ENCODE results near the gene CMSS1. TPM values are rescaled to one million over a fixed set of nuclear protein-coding genes. Genes with fewer than 3 reads are reported as not detected.

The CMSS1 gene
- total RNA-seq, 4 donors from 2014 or later: 23.2 to 89.5 (median 67.6) TPM

DNA sequence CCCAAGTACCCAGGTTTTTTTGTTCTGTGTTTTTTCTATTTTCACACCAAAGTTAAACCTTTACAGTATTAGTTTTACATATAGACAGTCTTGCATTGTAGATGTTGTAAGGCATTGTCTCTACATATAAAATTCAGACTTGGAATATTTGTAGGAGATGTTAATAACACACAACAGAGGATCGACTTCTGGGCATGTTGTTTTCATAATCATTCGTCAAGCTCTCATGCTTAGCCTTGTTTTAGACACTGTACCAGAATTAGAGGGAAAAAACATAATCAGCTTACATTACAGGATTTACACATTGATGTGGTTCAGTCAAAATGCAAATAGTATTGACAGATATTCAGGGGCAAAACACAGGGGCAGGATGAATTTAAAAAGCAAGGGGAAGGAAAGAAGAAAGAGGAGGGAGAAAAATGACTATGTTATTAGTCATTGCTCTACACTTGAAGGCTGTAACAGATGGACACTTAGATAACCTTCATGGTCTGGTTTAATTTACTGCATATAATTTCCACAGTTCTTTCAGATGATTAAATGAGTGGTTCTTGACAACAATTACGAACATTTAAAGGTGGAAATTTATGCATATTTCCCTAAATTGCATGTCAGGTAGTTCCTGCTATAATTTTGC is 7.5 kb downstream of the CMSS1 start:
- no peaks in the 10 kb centered on the region for H3K36me3 ChIP-seq
- DNase-seq (no peak), ATAC-seq (peak in 1 of 2 donors; percentile 57)
- peak overlapping the region in 3 of 4 donors; percentile 16 to 71 (median 58) for H3K27ac ChIP-seq
- TF ChIP-seq, protein P1, sequence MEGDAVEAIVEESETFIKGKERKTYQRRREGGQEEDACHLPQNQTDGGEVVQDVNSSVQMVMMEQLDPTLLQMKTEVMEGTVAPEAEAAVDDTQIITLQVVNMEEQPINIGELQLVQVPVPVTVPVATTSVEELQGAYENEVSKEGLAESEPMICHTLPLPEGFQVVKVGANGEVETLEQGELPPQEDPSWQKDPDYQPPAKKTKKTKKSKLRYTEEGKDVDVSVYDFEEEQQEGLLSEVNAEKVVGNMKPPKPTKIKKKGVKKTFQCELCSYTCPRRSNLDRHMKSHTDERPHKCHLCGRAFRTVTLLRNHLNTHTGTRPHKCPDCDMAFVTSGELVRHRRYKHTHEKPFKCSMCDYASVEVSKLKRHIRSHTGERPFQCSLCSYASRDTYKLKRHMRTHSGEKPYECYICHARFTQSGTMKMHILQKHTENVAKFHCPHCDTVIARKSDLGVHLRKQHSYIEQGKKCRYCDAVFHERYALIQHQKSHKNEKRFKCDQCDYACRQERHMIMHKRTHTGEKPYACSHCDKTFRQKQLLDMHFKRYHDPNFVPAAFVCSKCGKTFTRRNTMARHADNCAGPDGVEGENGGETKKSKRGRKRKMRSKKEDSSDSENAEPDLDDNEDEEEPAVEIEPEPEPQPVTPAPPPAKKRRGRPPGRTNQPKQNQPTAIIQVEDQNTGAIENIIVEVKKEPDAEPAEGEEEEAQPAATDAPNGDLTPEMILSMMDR (IDR thresholded peaks at IDR 0.05 in 4 of 5, conservative IDR thresholded peaks at IDR 0.05 in 1 of 5): no peak
- no peak for TF ChIP-seq POLR2A (IDR thresholded peaks at IDR 0.05)
- H3K27me3 ChIP-seq: no peaks in the 10 kb centered on the region
- intact Hi-C loops (cut with DNase I; ENCODE audit: low total_unique reads) (loop anchor here (10.0 kb wide), 1 partner anchor 670 kb away; the partner anchor contains the start of gene TMEM45A), in situ Hi-C loops (cut with MboI; ENCODE audit: low sequenced_read_pairs in 4 of 4) (loop anchor here in 3 of 4 donors (25.0 kb wide), 1 partner anchor 237 kb away; no protein-coding TSS in a partner anchor)
- no peak overlapping the region for H3K4me3 ChIP-seq
- no peaks in the 10 kb centered on the region for H3K9me3 ChIP-seq
- H3K4me1 ChIP-seq: peaks cover 13 to 33% of the 10 kb centered on the region in 2 donors

DNA sequence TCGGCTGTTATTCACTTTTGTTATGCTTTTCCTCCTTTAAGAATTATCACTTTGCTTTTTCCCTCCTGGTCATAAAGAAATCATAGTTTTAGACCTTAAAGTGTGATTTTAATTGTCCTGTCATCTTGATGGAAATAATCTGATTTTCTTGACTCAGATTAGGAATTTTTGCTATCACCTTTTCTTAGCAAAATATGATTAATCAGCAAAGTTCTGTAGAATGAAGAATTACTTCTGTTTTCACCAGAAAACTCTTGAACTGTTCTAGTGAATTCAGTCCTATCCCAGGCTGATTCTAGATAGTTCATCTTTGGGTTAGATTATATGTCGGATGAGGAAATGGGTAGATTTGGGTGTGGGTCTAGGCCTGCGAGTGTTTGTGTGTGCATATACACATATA is 12.2 kb downstream of the CMSS1 start:
- Histone ChIP-seq H3K4me1 (peaks cover 7 to 14% of the 10 kb centered on the region in 2 donors), H3K36me3 (no peaks in the 10 kb centered on the region), H3K9me3 (no peaks in the 10 kb centered on the region), H3K27ac (no peak overlapping the region), H3K27me3 (no peaks in the 10 kb centered on the region), H3K4me3 (no peak overlapping the region)
- no peak for TF ChIP-seq POLR2A (IDR thresholded peaks at IDR 0.05)
- TF ChIP-seq, protein P1 (IDR thresholded peaks at IDR 0.05 in 4 of 5, conservative IDR thresholded peaks at IDR 0.05 in 1 of 5): no peak
- no peak for DNase-seq
- in situ Hi-C loops (cut with MboI; ENCODE audit: low sequenced_read_pairs in 4 of 4): loop anchor here (5.0 to 25.0 kb wide), 6 partner anchors 232 to 765 kb away; no protein-coding TSS in a partner anchor
- ATAC-seq: no peak
- intact Hi-C loops (cut with DNase I; ENCODE audit: low total_unique reads): loop anchor here (10.0 kb wide), 1 partner anchor 665 kb away; the partner anchor contains the start of gene TMEM45A

DNA sequence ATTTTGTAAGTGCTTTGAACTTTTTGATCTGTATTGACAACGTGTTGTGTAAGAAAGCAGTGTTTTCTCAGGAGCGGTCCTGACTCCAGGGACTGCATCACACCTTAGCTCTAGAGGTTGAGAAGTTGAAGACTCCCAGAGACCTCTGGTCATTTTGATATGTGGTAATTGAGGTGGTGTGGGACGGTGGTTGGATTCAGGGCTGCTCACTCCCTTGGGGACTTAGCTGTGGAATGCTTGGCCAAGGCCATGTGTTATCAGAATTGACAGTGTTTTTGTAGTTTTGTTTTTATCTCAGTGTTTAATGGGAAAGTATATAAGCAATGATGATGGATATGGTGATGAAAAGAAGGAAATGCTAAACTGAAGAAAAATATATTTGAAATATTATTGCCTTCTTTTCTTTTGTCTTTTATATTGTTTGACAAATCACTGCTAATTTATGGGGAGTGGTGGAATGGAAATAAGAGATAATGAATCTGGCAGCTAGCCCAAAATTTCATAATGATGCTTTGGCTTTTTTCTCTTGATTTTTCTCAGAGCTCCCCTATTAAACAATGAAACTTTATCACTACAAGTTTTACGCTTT is 16.0 kb downstream of the CMSS1 start:
- H3K4me3 ChIP-seq: no peak overlapping the region
- peak overlapping the region; percentile 4 to 66 (median 48) for H3K27ac ChIP-seq
- peaks cover 7 to 12% of the 10 kb centered on the region in 2 donors for H3K4me1 ChIP-seq
- TF ChIP-seq POLR2A (IDR thresholded peaks at IDR 0.05): no peak
- TF ChIP-seq, protein P1 (IDR thresholded peaks at IDR 0.05 in 4 of 5, conservative IDR thresholded peaks at IDR 0.05 in 1 of 5): no peak
- H3K36me3 ChIP-seq: no peaks in the 10 kb centered on the region
- in situ Hi-C loops (cut with MboI; ENCODE audit: low sequenced_read_pairs in 4 of 4) (loop anchor here (5.0 to 25.0 kb wide), 6 partner anchors 229 to 761 kb away; no protein-coding TSS in a partner anchor), intact Hi-C loops (cut with DNase I; ENCODE audit: low total_unique reads) (no loop called here)
- H3K27me3 ChIP-seq: no peaks in the 10 kb centered on the region
- no peaks in the 10 kb centered on the region for H3K9me3 ChIP-seq
- no peak for DNase-seq
- no peak for ATAC-seq

DNA sequence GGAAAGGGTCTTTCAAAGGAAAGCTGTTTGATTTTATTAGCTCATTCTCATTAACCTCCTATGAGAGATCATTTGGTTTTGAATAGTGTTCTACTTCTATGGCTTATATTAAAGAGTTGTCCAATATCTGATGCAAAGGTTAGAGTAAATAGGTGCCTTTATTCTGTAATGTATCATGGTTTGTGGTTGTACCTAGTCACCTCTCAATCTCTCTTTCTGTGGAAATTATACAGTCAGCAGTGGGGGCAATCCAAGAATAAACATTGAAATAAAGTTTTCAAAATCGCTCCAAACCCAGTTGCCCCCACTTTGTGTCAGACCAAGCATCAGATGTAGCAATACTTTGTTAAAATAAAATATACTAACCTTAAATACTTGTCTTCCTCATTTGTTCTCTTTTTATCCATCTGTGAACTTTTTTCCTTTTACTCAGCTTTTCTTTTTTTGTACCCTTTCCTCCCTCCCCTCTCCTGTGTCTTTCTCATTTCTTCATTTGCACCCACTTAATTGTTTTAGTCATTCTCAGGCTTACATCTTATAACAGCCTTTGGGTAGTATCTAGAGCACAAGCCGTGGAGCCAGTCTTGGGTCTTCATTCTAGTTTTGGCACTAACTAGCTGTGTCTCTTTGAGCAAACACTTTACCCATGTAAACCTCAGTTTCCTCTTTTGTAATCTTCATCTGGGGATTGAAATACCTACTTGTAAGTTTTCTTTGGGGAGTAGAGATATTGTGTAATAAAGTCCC is 16.7 kb downstream of the CMSS1 start:
- no peak for ATAC-seq
- peak overlapping the region in 3 of 4 donors; percentile 16 to 66 (median 59) for H3K27ac ChIP-seq
- in situ Hi-C loops (cut with MboI; ENCODE audit: low sequenced_read_pairs in 4 of 4): loop anchor here (5.0 to 25.0 kb wide), 6 partner anchors 228 to 760 kb away; no protein-coding TSS in a partner anchor

More for the DNA sequence above, 16.7 kb downstream of the CMSS1 start:
- intact Hi-C loops (cut with DNase I; ENCODE audit: low total_unique reads): no loop called here
- TF ChIP-seq POLR2A (IDR thresholded peaks at IDR 0.05): no peak
- TF ChIP-seq, protein P1 (IDR thresholded peaks at IDR 0.05 in 4 of 5, conservative IDR thresholded peaks at IDR 0.05 in 1 of 5): no peak
- no peak for DNase-seq
- no peaks in the 10 kb centered on the region for H3K36me3 ChIP-seq
- H3K4me1 ChIP-seq: peaks cover 7 to 12% of the 10 kb centered on the region in 2 donors
- H3K27me3 ChIP-seq: no peaks in the 10 kb centered on the region
- H3K9me3 ChIP-seq: no peaks in the 10 kb centered on the region
- H3K4me3 ChIP-seq: no peak overlapping the region
